Cardiac fibroblast (primary cell): Measurements from ENCODE around the gene NCOA7.

Experiments used
- DNase-seq, 2 donors: peaks; one replicate each; pipeline versions ENCODE4 v3.0.0 to v3.0.0-alpha.2; 2010; ENCODE audit warnings: low read depth in 2 of 2
- H3K4me3 ChIP-seq, 2 donors: replicated peaks in 1 of 2; 1 replicate in 1 of 2; 2 replicates in 1 of 2; pipeline ENCODE4 v1.5.1; 2011; ENCODE audit warnings: low read depth in 2 of 2, low read length in 2 of 2, mild to moderate bottlenecking in 2 of 2, moderate library complexity in 1 of 2
- CTCF ChIP-seq: IDR thresholded peaks from one replicate; pipeline ENCODE4 v1.5.1; 2011; ENCODE audit warnings: low read depth, mild to moderate bottlenecking, low read length, inconsistent platforms

The NCOA7 gene

GRCh38 chr6:125836466-125836865 is 45.7 kb downstream of the NCOA7 start:
- no peak for TF ChIP-seq CTCF
- no peak for DNase-seq
- no peak overlapping the region for H3K4me3 ChIP-seq

- H3K4me3 ChIP-seq = no peak overlapping the region
- TF ChIP-seq CTCF = no peak
- peak; percentile 58 to 61 for DNase-seq
Measured at GRCh38 chr6:125839471-125839870, 48.7 kb downstream of the NCOA7 start.

GRCh38 chr6:125839879-125840278 is 49.1 kb downstream of the NCOA7 start:
- TF ChIP-seq CTCF = no peak
- no peak for DNase-seq
- H3K4me3 ChIP-seq = no peak overlapping the region

GRCh38 chr6:125841356-125842090 is 50.8 kb downstream of the NCOA7 start:
- TF ChIP-seq CTCF = no peak
- DNase-seq = no peak
- no peak overlapping the region for H3K4me3 ChIP-seq

GRCh38 chr6:125842091-125842626 is 51.4 kb downstream of the NCOA7 start:
- no peak for TF ChIP-seq CTCF
- no peak overlapping the region for H3K4me3 ChIP-seq
- DNase-seq = no peak

- no peak overlapping the region for H3K4me3 ChIP-seq
- TF ChIP-seq CTCF = no peak
- no peak for DNase-seq
Measured at GRCh38 chr6:125843593-125843992, 52.8 kb downstream of the NCOA7 start.
